Activated CD8-positive, alpha-beta T cell treated with anti-CD3 and anti-CD28 coated beads, Interleukin-2, amount 10 ng/mL, durations not matched to agents 7 days and 5 days (primary cell): ENCODE measurements around the gene RAB36. TPM values are rescaled to one million over a fixed set of nuclear protein-coding genes. Genes with fewer than 3 reads are reported as not detected.

Experiments used
- ATAC-seq: fragments of 150-1000 bp; cut with Tn5 transposase; one replicate; pipeline ENCODE4 v1.10.0; 2021; ENCODE audit warnings: moderate library complexity
- CTCF ChIA-PET: fragments of 350-600 bp; sonication (Branson Sonifier 250); formaldehyde crosslinking; loops from one replicate; lab custom pipeline; 2021; ENCODE audit warnings: antibody characterized with exemption; lab: Charles Lee
- POLR2A ChIA-PET: fragments of 350-600 bp; sonication (Branson Sonifier 250); formaldehyde crosslinking; loops from one replicate; lab custom pipeline; 2021; ENCODE audit warnings: antibody characterized with exemption; lab: Charles Lee
- DNase-seq: peaks from one replicate; pipeline ENCODE4 v3.0.0-alpha.2; 2020
- H3K27ac Mint-ChIP-seq: one replicate; pipeline ENCODE4 v1.8.0; 2021; ENCODE audit warnings: mild to moderate bottlenecking, mixed read lengths
- H3K27me3 Mint-ChIP-seq: one replicate; pipeline ENCODE4 v1.8.0; 2021; ENCODE audit warnings: low read depth, mixed read lengths
- H3K36me3 Mint-ChIP-seq: one replicate; pipeline ENCODE4 v1.8.0; 2021; ENCODE audit warnings: low read depth, mixed read lengths
- H3K4me1 Mint-ChIP-seq: one replicate; pipeline ENCODE4 v1.8.0; 2021; ENCODE audit warnings: low read depth, mixed read lengths
- H3K4me3 Mint-ChIP-seq: one replicate; pipeline ENCODE4 v1.8.0; 2021; ENCODE audit warnings: mild to moderate bottlenecking, mixed read lengths
- H3K9me3 Mint-ChIP-seq: one replicate; pipeline ENCODE4 v1.8.0; 2022; ENCODE audit warnings: mixed read lengths; ENCODE audit not compliant: insufficient read depth
- total RNA-seq, 2 experiments: library from RNA; stranded (reverse); gene quantifications; one replicate each; pipeline ENCODE4 v1.2.3, GENCODE V29; 2021

Gene RAB36
- total RNA-seq, 2 experiments from 2014 or later, result 0.79 to 1.0 TPM

DNA sequence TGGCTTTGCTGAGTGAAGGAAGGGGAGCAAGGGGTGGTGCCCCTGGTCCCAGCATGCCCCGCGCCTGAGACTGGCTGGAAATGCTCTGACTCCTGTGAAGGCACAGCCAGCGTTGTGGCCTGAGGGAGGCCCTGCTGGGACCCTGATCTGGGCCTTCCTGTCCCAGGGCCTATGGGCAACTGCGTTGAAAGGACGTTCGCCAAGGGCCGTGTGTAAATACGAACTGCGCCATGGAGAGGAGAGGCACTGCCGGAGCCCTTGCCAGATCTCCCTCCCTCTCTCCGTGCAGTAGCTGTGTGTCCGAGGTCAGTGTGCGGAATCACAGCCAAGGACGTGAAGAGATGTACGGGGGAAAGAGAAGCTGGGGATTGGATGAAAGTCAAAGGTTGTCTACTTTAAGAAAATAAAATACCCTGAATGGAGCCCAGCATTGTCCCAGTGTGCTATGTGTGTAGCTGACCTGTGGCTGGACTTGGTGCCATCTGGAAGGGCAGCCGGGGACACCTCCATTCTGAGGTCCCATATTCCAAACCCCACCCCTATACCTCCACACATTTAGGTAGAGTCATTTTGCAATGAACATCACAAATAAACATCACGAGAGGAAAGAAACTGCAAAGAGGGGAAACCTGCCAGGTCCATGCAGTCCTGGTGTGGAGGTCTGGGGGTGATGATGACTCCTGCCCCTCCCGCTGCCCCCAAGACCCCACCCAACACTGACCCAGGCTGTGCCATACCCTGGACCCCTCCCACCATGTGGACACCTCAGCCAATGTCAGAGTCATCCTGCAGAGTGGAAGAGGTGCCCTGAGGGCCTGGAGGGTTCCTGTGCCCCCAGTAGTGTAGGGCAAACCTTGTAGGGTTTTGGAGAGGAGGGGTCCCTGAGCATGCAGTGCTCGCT, 20.4 kb upstream of the RAB36 start:
- ATAC-seq (no peak), DNase-seq (no peak)
- H3K4me1 Mint-ChIP-seq, result peaks cover 10% of the 10 kb centered on the region
- ChIA-PET CTCF (interaction anchor here (0.9 to 7.0 kb wide), 2 partner anchors 167 to 261 kb away, joined by 3 to 146 read pairs; no protein-coding TSS in a partner anchor), POLR2A (no interaction called here)
- H3K27me3 Mint-ChIP-seq, result no peaks in the 10 kb centered on the region
- H3K27ac Mint-ChIP-seq, result no peak overlapping the region
- H3K4me3 Mint-ChIP-seq, result no peak overlapping the region
- H3K9me3 Mint-ChIP-seq, result no peaks in the 10 kb centered on the region
- no peaks in the 10 kb centered on the region for H3K36me3 Mint-ChIP-seq

DNA sequence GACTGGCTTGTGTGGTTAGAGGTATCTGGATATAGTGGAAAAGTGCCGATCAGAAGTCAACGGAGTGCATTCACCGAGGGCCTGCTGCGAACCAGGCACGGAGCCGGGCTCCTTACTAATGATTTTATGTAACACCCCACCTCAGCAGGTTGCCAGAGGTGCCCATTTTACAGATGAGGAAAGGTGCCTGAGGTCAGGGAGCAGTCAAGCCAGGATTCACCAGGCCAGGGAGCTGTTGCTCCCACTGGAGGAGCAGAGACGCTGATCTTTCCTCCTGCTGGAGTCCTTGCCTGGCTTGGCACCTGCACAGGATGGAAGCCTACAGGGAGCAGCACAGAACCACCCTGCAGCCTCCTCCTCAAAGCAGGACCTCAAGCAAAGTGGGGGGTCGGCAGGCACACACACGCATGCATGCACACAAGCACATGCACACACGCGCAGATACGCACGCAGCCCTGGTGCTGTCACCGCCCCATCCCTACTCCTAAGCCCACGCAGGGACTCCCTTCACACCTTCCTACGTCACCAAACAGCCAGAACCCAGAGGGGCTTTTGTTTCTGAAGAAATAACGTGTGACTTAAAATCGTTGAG, 19.7 kb upstream of the RAB36 start:
- H3K36me3 Mint-ChIP-seq, result no peaks in the 10 kb centered on the region
- no peak for DNase-seq
- POLR2A ChIA-PET, result no interaction called here
- no peaks in the 10 kb centered on the region for H3K27me3 Mint-ChIP-seq
- no peak overlapping the region for H3K27ac Mint-ChIP-seq
- H3K4me3 Mint-ChIP-seq, result no peak overlapping the region
- H3K4me1 Mint-ChIP-seq, result peaks cover 5% of the 10 kb centered on the region
- CTCF ChIA-PET, result interaction anchor here (7.0 kb wide), 1 partner anchor 168 kb away, joined by 146 read pairs; no protein-coding TSS in a partner anchor
- no peaks in the 10 kb centered on the region for H3K9me3 Mint-ChIP-seq
- no peak for ATAC-seq

DNA sequence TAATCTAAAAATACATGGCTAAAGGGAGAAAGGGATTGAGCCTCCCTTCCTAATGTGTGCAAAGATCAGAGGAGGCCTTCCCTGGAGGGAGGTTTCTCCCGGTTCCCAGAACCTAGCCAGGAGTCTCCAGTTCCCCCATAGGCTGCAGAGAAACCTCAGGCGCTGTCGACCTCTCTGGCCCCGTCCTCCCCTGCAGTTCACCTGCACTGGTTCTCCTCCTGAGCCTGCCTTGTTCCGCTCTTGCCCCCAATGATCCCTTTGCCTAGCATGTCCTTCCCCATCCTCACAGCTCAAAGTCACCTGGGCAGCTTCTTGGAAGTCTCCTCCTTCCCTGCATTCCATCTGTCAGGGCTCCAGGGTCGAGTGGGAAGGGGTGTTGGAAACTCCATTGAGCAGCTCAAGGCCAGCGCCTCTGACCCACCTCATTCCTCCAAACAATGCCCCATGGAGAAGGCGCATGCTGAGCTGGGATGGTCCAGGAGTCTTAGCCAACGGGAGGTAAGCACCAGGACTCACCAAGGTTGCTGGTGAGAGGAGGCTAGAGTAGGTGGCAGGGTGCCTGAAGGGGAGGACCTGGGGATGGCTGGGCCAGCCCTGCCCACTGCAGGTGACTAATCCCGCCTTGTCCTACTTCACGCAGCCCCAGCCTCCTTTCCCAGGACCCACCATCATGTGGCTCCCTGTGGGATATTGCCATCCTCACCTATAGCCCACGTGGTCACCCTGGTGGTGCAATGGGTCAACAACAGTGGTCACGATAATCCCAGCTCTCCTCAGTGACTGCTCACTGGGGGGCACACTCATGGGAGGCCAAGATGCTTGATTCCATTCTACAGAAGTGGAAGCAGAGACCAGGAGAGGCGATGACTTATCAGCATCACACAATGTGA, 18.9 kb upstream of the RAB36 start:
- H3K27ac Mint-ChIP-seq, result no peak overlapping the region
- no peak overlapping the region for H3K4me3 Mint-ChIP-seq
- DNase-seq (no peak), ATAC-seq (no peak)
- no peaks in the 10 kb centered on the region for H3K9me3 Mint-ChIP-seq
- H3K36me3 Mint-ChIP-seq, result no peaks in the 10 kb centered on the region
- POLR2A ChIA-PET, result no interaction called here
- peaks cover 4% of the 10 kb centered on the region for H3K4me1 Mint-ChIP-seq
- CTCF ChIA-PET, result interaction anchor here (2.1 to 7.0 kb wide), 2 partner anchors 8 to 168 kb away, joined by 11 to 146 read pairs; no protein-coding TSS in a partner anchor
- no peaks in the 10 kb centered on the region for H3K27me3 Mint-ChIP-seq

DNA sequence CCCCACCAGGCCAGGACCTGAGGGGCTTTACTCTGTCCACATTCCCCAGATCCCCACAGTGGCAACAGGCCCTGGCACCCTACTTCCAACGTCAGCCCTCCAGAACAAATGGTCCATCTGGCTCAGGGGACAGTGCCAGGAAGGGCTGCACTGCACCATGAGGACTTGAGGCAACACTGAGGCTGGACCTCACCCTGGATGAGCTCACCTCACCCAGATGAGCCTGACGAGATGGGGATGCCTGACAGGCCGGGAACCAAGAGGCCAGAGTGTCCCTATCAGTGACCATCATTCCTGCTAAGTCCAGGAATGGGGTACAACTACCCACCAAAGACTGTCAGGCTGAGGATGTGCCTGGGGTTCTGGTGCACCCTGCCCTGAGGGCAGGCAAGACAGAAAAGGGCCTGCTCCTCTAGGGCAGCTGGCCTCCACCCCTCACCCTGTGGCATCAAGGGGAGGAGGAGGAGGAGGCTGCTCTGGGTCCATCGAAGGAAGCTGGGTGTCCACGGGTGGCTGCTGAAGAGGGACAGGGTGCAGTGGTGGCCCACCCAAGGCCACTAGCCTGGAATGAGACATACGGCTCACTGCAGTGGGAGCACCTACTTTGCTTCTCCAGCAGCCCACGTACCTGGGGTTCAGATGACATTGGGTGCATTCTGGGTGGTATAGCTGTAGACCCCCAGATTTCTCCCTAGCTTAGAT, 18.1 kb upstream of the RAB36 start:
- Mint-ChIP-seq H3K27me3 (no peaks in the 10 kb centered on the region), H3K36me3 (no peaks in the 10 kb centered on the region), H3K27ac (no peak overlapping the region), H3K4me3 (no peak overlapping the region), H3K9me3 (no peaks in the 10 kb centered on the region), H3K4me1 (peaks cover 4% of the 10 kb centered on the region)
- ChIA-PET POLR2A (no interaction called here), CTCF (interaction anchor here (0.9 to 7.0 kb wide), 6 partner anchors 9 to 374 kb away, joined by 3 to 146 read pairs (median 8); no protein-coding TSS in a partner anchor)
- ATAC-seq (no peak), DNase-seq (no peak)

DNA sequence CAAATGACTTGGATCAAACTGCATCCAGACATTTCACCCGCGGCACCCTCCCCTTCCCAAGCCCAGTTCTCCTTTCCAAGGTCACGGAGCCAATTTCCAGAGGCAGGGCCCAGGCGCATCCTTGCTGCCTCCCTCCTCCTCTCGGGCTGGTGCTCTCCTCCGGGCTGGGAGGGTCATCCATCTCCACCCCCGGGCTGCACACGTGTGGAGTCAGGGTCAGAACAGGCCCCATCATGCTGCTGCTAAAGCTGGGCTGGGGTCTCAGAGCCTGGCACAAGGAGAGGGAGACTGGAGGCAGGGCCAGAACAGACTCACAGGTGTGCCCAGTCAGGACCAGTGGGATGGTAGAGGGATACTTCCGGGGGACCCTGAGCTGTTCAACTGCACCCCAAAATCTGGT, 17.5 kb upstream of the RAB36 start:
- ChIA-PET CTCF (interaction anchor here (0.8 to 7.0 kb wide), 11 partner anchors 9 to 374 kb away, joined by 3 to 146 read pairs (median 4); no protein-coding TSS in a partner anchor), POLR2A (no interaction called here)
- H3K4me1 Mint-ChIP-seq, result peaks cover 4% of the 10 kb centered on the region
- H3K27me3 Mint-ChIP-seq, result no peaks in the 10 kb centered on the region
- no peaks in the 10 kb centered on the region for H3K36me3 Mint-ChIP-seq
- DNase-seq (no peak), ATAC-seq (no peak)
- no peaks in the 10 kb centered on the region for H3K9me3 Mint-ChIP-seq
- no peak overlapping the region for H3K4me3 Mint-ChIP-seq
- no peak overlapping the region for H3K27ac Mint-ChIP-seq

DNA sequence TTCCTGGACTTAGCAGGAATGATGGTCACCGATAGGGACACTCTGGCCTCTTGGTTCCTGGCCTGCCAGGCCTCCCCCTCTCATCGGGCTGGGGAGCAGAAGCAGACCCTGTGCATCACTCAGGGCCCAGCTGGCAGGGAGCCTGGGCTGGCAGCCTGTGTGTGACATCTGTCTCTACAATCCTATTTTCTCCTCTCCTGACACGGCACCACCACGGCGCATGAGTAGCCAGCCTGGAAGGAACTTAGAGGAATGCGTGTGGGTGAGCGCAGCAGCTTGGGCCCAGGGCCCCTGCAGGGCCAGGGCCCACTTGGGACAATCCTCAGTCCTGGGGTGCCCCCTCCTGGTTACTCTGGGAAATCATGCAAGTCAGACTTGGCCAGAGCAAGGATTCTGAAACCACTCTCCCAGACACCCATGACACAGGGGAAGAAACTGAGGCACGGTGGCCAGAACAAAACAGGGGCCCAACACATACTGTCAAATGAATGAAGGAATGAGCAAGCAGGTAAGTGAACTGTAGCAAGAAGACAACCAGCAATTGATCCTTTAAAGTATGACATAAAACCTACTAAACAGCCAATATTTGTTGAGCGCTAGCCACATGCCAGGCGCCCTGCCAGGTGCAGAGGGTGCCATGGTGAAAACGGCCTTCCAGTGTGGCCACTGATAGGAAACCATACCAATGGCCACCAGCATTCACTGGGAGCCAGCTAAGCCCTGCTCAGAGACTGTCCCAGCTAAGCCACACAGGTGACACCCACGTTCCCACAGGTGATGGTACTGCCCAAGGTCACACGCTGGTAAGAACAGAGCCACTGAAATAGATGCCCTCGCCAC, 16.8 kb upstream of the RAB36 start:
- ChIA-PET POLR2A (no interaction called here), CTCF (interaction anchor here (0.8 to 7.0 kb wide), 12 partner anchors 9 to 375 kb away, joined by 3 to 146 read pairs (median 4); no protein-coding TSS in a partner anchor)
- peak; percentile 80 for DNase-seq
- no peaks in the 10 kb centered on the region for H3K27me3 Mint-ChIP-seq
- no peak overlapping the region for H3K4me3 Mint-ChIP-seq
- peak overlapping the region; percentile 30 for H3K27ac Mint-ChIP-seq
- H3K4me1 Mint-ChIP-seq, result peaks cover 4% of the 10 kb centered on the region
- peak; percentile 85 for ATAC-seq
- H3K9me3 Mint-ChIP-seq, result no peaks in the 10 kb centered on the region
- no peaks in the 10 kb centered on the region for H3K36me3 Mint-ChIP-seq

DNA sequence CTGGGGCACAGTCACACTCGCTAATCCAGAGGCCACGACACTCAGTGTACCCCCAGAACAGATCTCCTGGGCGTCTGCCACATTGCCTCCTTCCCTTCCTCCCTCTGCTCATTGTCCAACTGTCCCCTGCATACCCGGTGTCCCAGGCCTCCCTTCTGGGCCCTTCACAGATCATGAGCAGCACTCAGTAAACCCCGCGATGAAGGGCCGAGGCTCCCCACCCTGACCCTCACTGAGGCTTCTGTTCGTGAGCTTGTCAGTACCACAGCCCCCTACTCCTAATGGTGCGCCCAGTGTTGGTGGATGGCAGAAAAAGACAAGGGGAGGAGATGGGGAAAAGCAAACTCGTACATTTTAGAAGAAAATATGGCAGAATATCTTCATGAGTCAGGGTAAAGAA, 16.1 kb upstream of the RAB36 start:
- Mint-ChIP-seq H3K36me3 (no peaks in the 10 kb centered on the region), H3K27ac (no peak overlapping the region), H3K4me1 (peaks cover 4% of the 10 kb centered on the region), H3K27me3 (no peaks in the 10 kb centered on the region), H3K4me3 (no peak overlapping the region), H3K9me3 (no peaks in the 10 kb centered on the region)
- POLR2A ChIA-PET, result interaction anchor here (0.8 kb wide), 1 partner anchor 9 kb away, joined by 4 read pairs; no protein-coding TSS in a partner anchor
- DNase-seq (no peak), ATAC-seq (no peak)
- CTCF ChIA-PET, result interaction anchor here (1.4 to 7.0 kb wide), 3 partner anchors 10 to 171 kb away, joined by 3 to 146 read pairs (median 9); no protein-coding TSS in a partner anchor

DNA sequence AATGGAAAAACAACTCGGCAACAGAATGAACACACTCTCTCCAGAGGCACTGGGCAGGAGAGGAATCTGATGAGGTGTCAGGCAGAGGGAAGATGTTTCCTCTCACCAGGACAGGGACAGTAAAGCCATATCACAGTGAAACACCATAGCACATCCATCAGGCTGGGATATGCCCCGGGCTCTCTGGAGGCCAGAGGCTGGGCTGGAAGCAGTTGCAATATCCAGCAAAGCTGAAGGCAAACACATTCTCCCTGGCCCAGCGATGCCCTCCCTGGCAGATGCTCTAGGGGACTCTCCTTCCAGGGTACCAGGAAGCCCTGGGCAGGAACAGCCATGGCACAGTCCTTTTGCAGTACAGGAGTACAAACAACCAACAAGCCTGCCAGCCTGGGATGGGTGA, 14.6 kb upstream of the RAB36 start:
- Mint-ChIP-seq H3K27me3 (no peaks in the 10 kb centered on the region), H3K27ac (no peak overlapping the region), H3K36me3 (no peaks in the 10 kb centered on the region), H3K4me1 (peaks cover 4% of the 10 kb centered on the region), H3K9me3 (no peaks in the 10 kb centered on the region), H3K4me3 (no peak overlapping the region)
- no peak for ATAC-seq
- no peak for DNase-seq
- CTCF ChIA-PET, result interaction anchor here (1.0 to 3.8 kb wide), 2 partner anchors 152 to 173 kb away, joined by 4 to 41 read pairs; no protein-coding TSS in a partner anchor
- POLR2A ChIA-PET, result no interaction called here

DNA sequence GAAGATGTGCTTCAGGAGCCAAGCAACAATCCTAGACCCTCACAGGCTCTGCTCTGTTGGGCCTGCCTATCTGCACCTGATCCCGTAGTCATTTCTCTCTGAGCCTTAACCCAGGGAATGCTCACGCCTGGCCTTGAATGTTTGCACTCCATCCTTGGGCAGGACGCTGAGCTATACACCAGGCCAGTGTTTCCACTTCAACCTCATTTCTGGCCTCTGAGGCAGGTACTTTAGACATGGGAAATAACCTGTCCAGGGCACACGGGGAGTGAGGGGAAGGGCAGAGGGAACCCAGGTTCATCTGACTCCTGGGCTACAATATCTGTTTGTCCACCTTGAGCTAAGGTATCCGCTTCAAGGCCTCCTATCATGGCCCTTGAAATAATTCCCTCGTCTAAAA, 13.3 kb upstream of the RAB36 start:
- no peaks in the 10 kb centered on the region for H3K9me3 Mint-ChIP-seq
- no peak overlapping the region for H3K4me3 Mint-ChIP-seq
- ATAC-seq (no peak), DNase-seq (no peak)
- no peak overlapping the region for H3K27ac Mint-ChIP-seq
- H3K27me3 Mint-ChIP-seq, result no peaks in the 10 kb centered on the region
- H3K4me1 Mint-ChIP-seq, result peaks cover 12% of the 10 kb centered on the region
- ChIA-PET CTCF (interaction anchor here (1.4 to 3.8 kb wide), 3 partner anchors 12 to 174 kb away, joined by 3 to 41 read pairs (median 5); no protein-coding TSS in a partner anchor), POLR2A (no interaction called here)
- no peaks in the 10 kb centered on the region for H3K36me3 Mint-ChIP-seq
